Measurements from ENCODE around the gene MAP6D1. TPM values are rescaled to one million over a fixed set of nuclear protein-coding genes. Genes with fewer than 3 reads are reported as not detected.

The MAP6D1 gene
- total and polyA plus RNA-seq, 9 of the 15 experiments (the other 6 are each of a cell fraction or from before 2014, with no cell fraction given): 0.16 to 1.5 (median 0.44) TPM; not detected in 3

DNA sequence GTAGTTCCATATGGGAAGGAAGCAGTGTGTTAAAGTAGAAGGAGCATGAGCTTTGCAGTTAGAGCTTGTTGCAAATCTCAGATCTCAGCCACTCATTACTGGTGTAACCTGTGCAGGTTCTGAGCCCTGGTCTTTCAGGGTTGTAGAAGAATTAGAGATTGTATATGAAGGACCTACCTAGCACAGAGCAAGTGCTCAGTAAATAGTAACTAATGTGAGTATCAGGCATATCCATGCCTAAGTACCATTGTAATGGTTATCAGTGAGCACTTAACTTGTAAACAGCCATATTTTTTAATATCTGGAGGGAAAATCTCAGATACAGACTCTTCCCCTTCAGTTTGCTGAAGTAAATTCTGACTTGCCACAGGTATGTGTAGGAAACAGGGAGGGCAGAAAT is 59.3 kb downstream of the MAP6D1 start:
- Histone ChIP-seq H3K9me3 (replicated peaks; ENCODE audit: control insufficient read depth, insufficient read depth, low read depth, low read length) (no peaks in the 10 kb centered on the region), H4K20me1 (replicated peaks; ENCODE audit: control insufficient read depth, insufficient read depth, low read length) (no peaks in the 10 kb centered on the region), H3K9ac (ENCODE audit: insufficient read depth in 1 of 2, low read depth in 2 of 2, low read length in 2 of 2) (no peak overlapping the region), H3K4me2 (ENCODE audit: insufficient read depth, low read length) (no peak overlapping the region), H3K4me1 (replicated peaks in 1 of 2; ENCODE audit: control insufficient read depth in 2 of 2, insufficient read depth in 2 of 2, low read length in 2 of 2) (peaks cover 0 to 4% of the 10 kb centered on the region in 2 experiments; a peak in 2 of 5 replicates), H3K36me3 (ENCODE audit: control insufficient read depth, insufficient read depth, low read length) (peaks cover 59% of the 10 kb centered on the region), H3K27me3 (ENCODE audit: control insufficient read depth in 2 of 2, insufficient read depth in 2 of 2, low read length in 2 of 2) (no peaks in the 10 kb centered on the region), H3K27ac (ENCODE audit: extremely low read depth, low read depth, low read length) (no peak overlapping the region), H3K79me2 (ENCODE audit: control insufficient read depth, insufficient read depth, low read length) (no peaks in the 10 kb centered on the region), H3K9me1 (ENCODE audit: control insufficient read depth, insufficient read depth, low read length) (no peaks in the 10 kb centered on the region), H3K4me3 (no peak overlapping the region), H2AFZ (ENCODE audit: low read depth, low read length) (no peak overlapping the region)
- ChIA-PET CTCF (ENCODE audit: low intra/inter-chr PET ratio) (interaction anchor here (1.0 to 1.5 kb wide), 2 partner anchors 263 to 582 kb away, joined by 4 to 8 read pairs; no protein-coding TSS in a partner anchor), POLR2A (no interaction called here)
- no peak for DNase-seq (ENCODE audit: extremely low read depth in 1 of 4, low spot score in 3 of 4)
- intact Hi-C loops (cut with micrococcal nuclease) (loop anchor here (2.0 to 10.0 kb wide), 4 partner anchors 263 to 641 kb away; no protein-coding TSS in a partner anchor), in situ Hi-C loops (cut with MboI) (loop anchor here (5.0 to 25.0 kb wide), 2 partner anchors 299 to 629 kb away; no protein-coding TSS in a partner anchor)
- TF ChIP-seq ZNF282 (CRISPR knock-in tag; IDR thresholded peaks at IDR 0.05): no peak
- TF ChIP-seq MEF2A (IDR thresholded peaks at IDR 0.05; ENCODE audit: control insufficient read depth, low read depth, low read length): no peak
- TF ChIP-seq, protein P1, sequence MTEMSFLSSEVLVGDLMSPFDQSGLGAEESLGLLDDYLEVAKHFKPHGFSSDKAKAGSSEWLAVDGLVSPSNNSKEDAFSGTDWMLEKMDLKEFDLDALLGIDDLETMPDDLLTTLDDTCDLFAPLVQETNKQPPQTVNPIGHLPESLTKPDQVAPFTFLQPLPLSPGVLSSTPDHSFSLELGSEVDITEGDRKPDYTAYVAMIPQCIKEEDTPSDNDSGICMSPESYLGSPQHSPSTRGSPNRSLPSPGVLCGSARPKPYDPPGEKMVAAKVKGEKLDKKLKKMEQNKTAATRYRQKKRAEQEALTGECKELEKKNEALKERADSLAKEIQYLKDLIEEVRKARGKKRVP (CRISPR knock-in tag; IDR thresholded peaks at IDR 0.05): no peak
- no peak for TF ChIP-seq ELF1 (tag; IDR thresholded peaks at IDR 0.05)
- TF ChIP-seq MAFF (IDR thresholded peaks at IDR 0.05; ENCODE audit: low read length): no peak
- TF ChIP-seq RBM25 (IDR thresholded peaks at IDR 0.05; ENCODE audit: low read depth, low read length, severe bottlenecking): no peak
- TF ChIP-seq, protein P2, sequence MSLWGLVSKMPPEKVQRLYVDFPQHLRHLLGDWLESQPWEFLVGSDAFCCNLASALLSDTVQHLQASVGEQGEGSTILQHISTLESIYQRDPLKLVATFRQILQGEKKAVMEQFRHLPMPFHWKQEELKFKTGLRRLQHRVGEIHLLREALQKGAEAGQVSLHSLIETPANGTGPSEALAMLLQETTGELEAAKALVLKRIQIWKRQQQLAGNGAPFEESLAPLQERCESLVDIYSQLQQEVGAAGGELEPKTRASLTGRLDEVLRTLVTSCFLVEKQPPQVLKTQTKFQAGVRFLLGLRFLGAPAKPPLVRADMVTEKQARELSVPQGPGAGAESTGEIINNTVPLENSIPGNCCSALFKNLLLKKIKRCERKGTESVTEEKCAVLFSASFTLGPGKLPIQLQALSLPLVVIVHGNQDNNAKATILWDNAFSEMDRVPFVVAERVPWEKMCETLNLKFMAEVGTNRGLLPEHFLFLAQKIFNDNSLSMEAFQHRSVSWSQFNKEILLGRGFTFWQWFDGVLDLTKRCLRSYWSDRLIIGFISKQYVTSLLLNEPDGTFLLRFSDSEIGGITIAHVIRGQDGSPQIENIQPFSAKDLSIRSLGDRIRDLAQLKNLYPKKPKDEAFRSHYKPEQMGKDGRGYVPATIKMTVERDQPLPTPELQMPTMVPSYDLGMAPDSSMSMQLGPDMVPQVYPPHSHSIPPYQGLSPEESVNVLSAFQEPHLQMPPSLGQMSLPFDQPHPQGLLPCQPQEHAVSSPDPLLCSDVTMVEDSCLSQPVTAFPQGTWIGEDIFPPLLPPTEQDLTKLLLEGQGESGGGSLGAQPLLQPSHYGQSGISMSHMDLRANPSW (CRISPR knock-in tag; IDR thresholded peaks at IDR 0.05): no peak
- TF ChIP-seq, protein P3, sequence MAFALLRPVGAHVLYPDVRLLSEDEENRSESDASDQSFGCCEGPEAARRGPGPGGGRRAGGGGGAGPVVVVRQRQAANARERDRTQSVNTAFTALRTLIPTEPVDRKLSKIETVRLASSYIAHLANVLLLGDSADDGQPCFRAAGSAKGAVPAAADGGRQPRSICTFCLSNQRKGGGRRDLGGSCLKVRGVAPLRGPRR (CRISPR knock-in tag; IDR thresholded peaks at IDR 0.05): no peak
- no peak for TF ChIP-seq ELF2 (CRISPR knock-in tag; IDR thresholded peaks at IDR 0.05)
- no peak for TF ChIP-seq ZNF124 (CRISPR knock-in tag; IDR thresholded peaks at IDR 0.05)
- TF ChIP-seq, protein P4, sequence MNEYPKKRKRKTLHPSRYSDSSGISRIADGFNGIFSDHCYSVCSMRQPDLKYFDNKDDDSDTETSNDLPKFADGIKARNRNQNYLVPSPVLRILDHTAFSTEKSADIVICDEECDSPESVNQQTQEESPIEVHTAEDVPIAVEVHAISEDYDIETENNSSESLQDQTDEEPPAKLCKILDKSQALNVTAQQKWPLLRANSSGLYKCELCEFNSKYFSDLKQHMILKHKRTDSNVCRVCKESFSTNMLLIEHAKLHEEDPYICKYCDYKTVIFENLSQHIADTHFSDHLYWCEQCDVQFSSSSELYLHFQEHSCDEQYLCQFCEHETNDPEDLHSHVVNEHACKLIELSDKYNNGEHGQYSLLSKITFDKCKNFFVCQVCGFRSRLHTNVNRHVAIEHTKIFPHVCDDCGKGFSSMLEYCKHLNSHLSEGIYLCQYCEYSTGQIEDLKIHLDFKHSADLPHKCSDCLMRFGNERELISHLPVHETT (CRISPR knock-in tag; conservative IDR thresholded peaks at IDR 0.05 in 1 of 2, IDR thresholded peaks at IDR 0.05 in 1 of 2): no peak
- TF ChIP-seq, protein P5, sequence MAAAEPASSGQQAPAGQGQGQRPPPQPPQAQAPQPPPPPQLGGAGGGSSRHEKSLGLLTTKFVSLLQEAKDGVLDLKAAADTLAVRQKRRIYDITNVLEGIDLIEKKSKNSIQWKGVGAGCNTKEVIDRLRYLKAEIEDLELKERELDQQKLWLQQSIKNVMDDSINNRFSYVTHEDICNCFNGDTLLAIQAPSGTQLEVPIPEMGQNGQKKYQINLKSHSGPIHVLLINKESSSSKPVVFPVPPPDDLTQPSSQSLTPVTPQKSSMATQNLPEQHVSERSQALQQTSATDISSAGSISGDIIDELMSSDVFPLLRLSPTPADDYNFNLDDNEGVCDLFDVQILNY (CRISPR knock-in tag; IDR thresholded peaks at IDR 0.05): no peak
- TF ChIP-seq MYNN (IDR thresholded peaks at IDR 0.05): no peak
- TF ChIP-seq MYNN (CRISPR knock-in tag; IDR thresholded peaks at IDR 0.05): no peak
- no peak for TF ChIP-seq FOXJ2 (tag; IDR thresholded peaks at IDR 0.05)
- TF ChIP-seq ZNF644 (tag; IDR thresholded peaks at IDR 0.05; ENCODE audit: low read depth): no peak
- no peak for ATAC-seq
- no peak for FAIRE-seq
- BruUV-seq (replicated peaks): no TSS peak
